ENCODE results near the gene SPIRE1.

The SPIRE1 gene

DNA sequence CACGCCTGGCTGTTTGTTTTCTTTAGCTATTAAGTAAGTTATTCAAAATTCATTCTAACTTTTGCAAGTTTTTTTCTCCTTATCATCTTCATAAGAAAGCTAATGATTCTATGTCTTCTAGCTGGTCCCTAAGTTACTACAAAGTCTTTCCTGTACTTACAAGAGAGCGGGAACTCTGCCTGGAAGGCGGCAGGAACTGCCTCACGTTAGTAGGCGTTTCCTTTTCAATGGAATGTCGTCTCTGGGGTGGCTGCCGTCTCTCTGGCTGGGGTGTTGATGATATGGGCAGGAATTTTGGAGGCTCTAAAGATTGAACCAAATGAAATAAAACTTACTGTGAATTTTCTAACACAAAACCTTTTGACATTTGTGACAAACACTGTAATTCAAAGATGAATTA lies 194.7 kb downstream of the SPIRE1 start:
- no peak overlapping the region for H4K8ac ChIP-seq (ENCODE audit: low read length)
- no peak overlapping the region for H2BK15ac ChIP-seq (ENCODE audit: low read depth, poor library complexity, severe bottlenecking)
- peaks cover 2% of the 10 kb centered on the region for H3K4me1 ChIP-seq (ENCODE audit: control insufficient read depth, insufficient read depth, low read depth, low read length)
- H2AK5ac ChIP-seq (ENCODE audit: low read length, severe bottlenecking), result no peak overlapping the region
- H3K14ac ChIP-seq (ENCODE audit: low read length in 2 of 2), result no peak overlapping the region
- H3K4ac ChIP-seq (ENCODE audit: low read depth in 1 of 2, low read length in 2 of 2), result no peak overlapping the region
- no peak overlapping the region for H3K18ac ChIP-seq (ENCODE audit: low read depth in 1 of 2, low read length in 2 of 2)
- H3K4me2 ChIP-seq (ENCODE audit: low read length, poor library complexity, severe bottlenecking), result no peak overlapping the region
- H2BK12ac ChIP-seq (ENCODE audit: low read length in 2 of 2), result no peak overlapping the region
- no peak overlapping the region for H2BK120ac ChIP-seq (ENCODE audit: low read depth, low read length)
- no peak overlapping the region for H3K27ac ChIP-seq (ENCODE audit: low read length, poor library complexity, severe bottlenecking)
- H3K9me3 ChIP-seq (ENCODE audit: control insufficient read depth, low read length), result no peaks in the 10 kb centered on the region
- no peak overlapping the region for H2AFZ ChIP-seq (ENCODE audit: low read depth, low read length)
- H3K36me3 ChIP-seq (ENCODE audit: control insufficient read depth in 1 of 2, insufficient read depth in 2 of 2, low read depth in 1 of 2, low read length in 2 of 2), result peaks cover 32 to 66% of the 10 kb centered on the region in 2 experiments
- H3K23ac ChIP-seq (ENCODE audit: low read length in 2 of 2), result no peak overlapping the region
- DNase-seq, result no peak
- no peak overlapping the region for H3K4me3 ChIP-seq (ENCODE audit: insufficient read depth in 1 of 2, low read depth in 1 of 2, low read length in 2 of 2)
- no peak overlapping the region for H4K91ac ChIP-seq (ENCODE audit: low read length)
- H2BK5ac ChIP-seq (ENCODE audit: low read depth, low read length, poor library complexity, severe bottlenecking), result no peak overlapping the region
- H3K9ac ChIP-seq (ENCODE audit: low read length), result no peak overlapping the region
- WGBS, result 76% methylated on average over 6 of the region's 7 CpGs
- H3K79me1 ChIP-seq (replicated peaks; ENCODE audit: low read length, poor library complexity, severe bottlenecking), result peaks cover 3% of the 10 kb centered on the region
- no peaks in the 10 kb centered on the region for H3K27me3 ChIP-seq (ENCODE audit: control insufficient read depth in 1 of 2, insufficient read depth in 1 of 2, low read length in 2 of 2)

DNA sequence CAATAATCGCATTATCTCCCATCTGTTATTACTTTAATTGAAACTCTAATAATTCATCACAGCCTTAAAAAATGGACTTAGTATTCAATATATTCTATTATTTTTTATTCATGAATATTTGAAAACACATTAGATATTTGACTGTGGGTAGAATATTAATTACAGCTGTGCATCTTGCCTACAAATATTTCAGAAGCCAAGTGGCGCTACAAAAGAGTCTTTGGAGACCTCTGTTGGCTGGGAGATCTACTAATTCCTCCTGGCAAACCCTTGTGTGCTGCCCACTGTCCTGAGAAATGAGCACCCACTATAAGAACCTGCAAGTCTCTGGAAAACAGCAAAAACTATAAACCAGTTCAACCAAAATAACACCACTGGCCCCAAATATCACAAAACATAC lies 195.7 kb downstream of the SPIRE1 start:
- Histone ChIP-seq H3K27ac (ENCODE audit: low read length, poor library complexity, severe bottlenecking) (no peak overlapping the region), H3K4me1 (ENCODE audit: control insufficient read depth, insufficient read depth, low read depth, low read length) (peaks cover 2% of the 10 kb centered on the region), H3K27me3 (ENCODE audit: control insufficient read depth in 1 of 2, insufficient read depth in 1 of 2, low read length in 2 of 2) (no peaks in the 10 kb centered on the region), H3K14ac (ENCODE audit: low read length in 2 of 2) (no peak overlapping the region), H2BK120ac (ENCODE audit: low read depth, low read length) (no peak overlapping the region), H3K23ac (ENCODE audit: low read length in 2 of 2) (no peak overlapping the region), H2AK5ac (ENCODE audit: low read length, severe bottlenecking) (no peak overlapping the region), H3K4me3 (ENCODE audit: insufficient read depth in 1 of 2, low read depth in 1 of 2, low read length in 2 of 2) (no peak overlapping the region), H3K4me2 (ENCODE audit: low read length, poor library complexity, severe bottlenecking) (no peak overlapping the region), H2BK5ac (ENCODE audit: low read depth, low read length, poor library complexity, severe bottlenecking) (no peak overlapping the region), H3K79me1 (replicated peaks; ENCODE audit: low read length, poor library complexity, severe bottlenecking) (peaks cover 5% of the 10 kb centered on the region), H3K18ac (ENCODE audit: low read depth in 1 of 2, low read length in 2 of 2) (no peak overlapping the region), H4K91ac (ENCODE audit: low read length) (no peak overlapping the region), H3K4ac (ENCODE audit: low read depth in 1 of 2, low read length in 2 of 2) (no peak overlapping the region), H2BK15ac (ENCODE audit: low read depth, poor library complexity, severe bottlenecking) (no peak overlapping the region), H2AFZ (ENCODE audit: low read depth, low read length) (no peak overlapping the region), H3K9me3 (ENCODE audit: control insufficient read depth, low read length) (no peaks in the 10 kb centered on the region), H3K36me3 (ENCODE audit: control insufficient read depth in 1 of 2, insufficient read depth in 2 of 2, low read depth in 1 of 2, low read length in 2 of 2) (peaks cover 34 to 65% of the 10 kb centered on the region in 2 experiments), H4K8ac (ENCODE audit: low read length) (no peak overlapping the region), H2BK12ac (ENCODE audit: low read length in 2 of 2) (no peak overlapping the region), H3K9ac (ENCODE audit: low read length) (no peak overlapping the region)
- no peak for DNase-seq
- WGBS, result 100% methylated on average over 1 of the region's 2 CpGs

DNA sequence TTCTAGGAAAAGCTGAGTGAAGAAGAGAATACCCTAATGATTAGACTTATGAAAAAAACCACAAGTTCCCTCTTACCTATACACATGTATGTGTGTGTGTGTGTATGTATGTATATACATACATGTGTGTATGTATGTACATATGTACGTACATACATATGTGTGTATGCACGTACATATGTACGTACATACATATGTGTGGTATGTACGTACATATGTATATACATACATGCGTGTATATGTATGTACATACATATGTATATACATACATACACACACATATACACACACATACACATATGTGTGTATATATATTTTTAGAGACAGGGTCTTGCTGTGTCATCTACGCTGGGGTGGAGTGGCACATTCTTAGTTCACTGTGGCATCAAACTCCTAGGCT lies 196.6 kb downstream of the SPIRE1 start:
- 100% methylated on average over 1 of the region's 6 CpGs for WGBS
- no peak overlapping the region for H3K4me3 ChIP-seq (ENCODE audit: insufficient read depth in 1 of 2, low read depth in 1 of 2, low read length in 2 of 2)
- H2BK15ac ChIP-seq (ENCODE audit: low read depth, poor library complexity, severe bottlenecking), result no peak overlapping the region
- H3K9me3 ChIP-seq (ENCODE audit: control insufficient read depth, low read length), result no peaks in the 10 kb centered on the region
- no peak overlapping the region for H4K8ac ChIP-seq (ENCODE audit: low read length)
- no peak overlapping the region for H2AFZ ChIP-seq (ENCODE audit: low read depth, low read length)
- no peak overlapping the region for H3K23ac ChIP-seq (ENCODE audit: low read length in 2 of 2)
- H4K91ac ChIP-seq (ENCODE audit: low read length), result no peak overlapping the region
- H2BK120ac ChIP-seq (ENCODE audit: low read depth, low read length), result no peak overlapping the region
- H3K79me1 ChIP-seq (replicated peaks; ENCODE audit: low read length, poor library complexity, severe bottlenecking), result peaks cover 5% of the 10 kb centered on the region
- peaks cover 2% of the 10 kb centered on the region for H3K4me1 ChIP-seq (ENCODE audit: control insufficient read depth, insufficient read depth, low read depth, low read length)
- no peak overlapping the region for H3K18ac ChIP-seq (ENCODE audit: low read depth in 1 of 2, low read length in 2 of 2)
- H2AK5ac ChIP-seq (ENCODE audit: low read length, severe bottlenecking), result no peak overlapping the region
- peaks cover 38 to 67% of the 10 kb centered on the region in 2 experiments for H3K36me3 ChIP-seq (ENCODE audit: control insufficient read depth in 1 of 2, insufficient read depth in 2 of 2, low read depth in 1 of 2, low read length in 2 of 2)
- H3K27ac ChIP-seq (ENCODE audit: low read length, poor library complexity, severe bottlenecking), result no peak overlapping the region
- no peak overlapping the region for H2BK5ac ChIP-seq (ENCODE audit: low read depth, low read length, poor library complexity, severe bottlenecking)
- DNase-seq, result no peak
- no peak overlapping the region for H3K9ac ChIP-seq (ENCODE audit: low read length)
- H3K4me2 ChIP-seq (ENCODE audit: low read length, poor library complexity, severe bottlenecking), result no peak overlapping the region
- no peak overlapping the region for H3K4ac ChIP-seq (ENCODE audit: low read depth in 1 of 2, low read length in 2 of 2)
- no peak overlapping the region for H2BK12ac ChIP-seq (ENCODE audit: low read length in 2 of 2)
- no peak overlapping the region for H3K14ac ChIP-seq (ENCODE audit: low read length in 2 of 2)
- H3K27me3 ChIP-seq (ENCODE audit: control insufficient read depth in 1 of 2, insufficient read depth in 1 of 2, low read length in 2 of 2), result no peaks in the 10 kb centered on the region

DNA sequence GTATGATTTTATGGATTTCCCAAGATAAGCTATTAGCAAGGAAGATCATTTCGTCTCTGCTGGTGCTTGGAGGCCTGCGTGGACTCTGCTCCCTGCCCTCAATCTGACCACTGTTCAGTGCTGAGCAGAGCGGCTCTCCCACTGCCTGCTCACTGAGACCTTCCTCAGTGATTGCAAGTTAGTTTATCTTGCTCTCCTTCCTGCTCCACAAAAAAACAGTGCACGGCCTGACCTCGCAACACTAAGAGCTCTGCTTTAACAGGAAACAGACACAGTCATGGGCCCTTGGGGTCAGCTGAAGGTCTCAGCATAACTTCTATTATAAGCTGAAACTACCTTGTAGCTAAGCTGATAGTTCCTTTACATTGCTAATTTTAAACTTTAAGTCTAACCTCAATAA lies 197.0 kb downstream of the SPIRE1 start:
- Histone ChIP-seq H3K27me3 (ENCODE audit: control insufficient read depth in 1 of 2, insufficient read depth in 1 of 2, low read length in 2 of 2) (no peaks in the 10 kb centered on the region), H2AK5ac (ENCODE audit: low read length, severe bottlenecking) (no peak overlapping the region), H3K23ac (ENCODE audit: low read length in 2 of 2) (no peak overlapping the region), H3K36me3 (ENCODE audit: control insufficient read depth in 1 of 2, insufficient read depth in 2 of 2, low read depth in 1 of 2, low read length in 2 of 2) (peaks cover 38 to 70% of the 10 kb centered on the region in 2 experiments), H3K9ac (ENCODE audit: low read length) (no peak overlapping the region), H2BK120ac (ENCODE audit: low read depth, low read length) (no peak overlapping the region), H3K18ac (ENCODE audit: low read depth in 1 of 2, low read length in 2 of 2) (no peak overlapping the region), H3K4me2 (ENCODE audit: low read length, poor library complexity, severe bottlenecking) (no peak overlapping the region), H2AFZ (ENCODE audit: low read depth, low read length) (no peak overlapping the region), H3K4ac (ENCODE audit: low read depth in 1 of 2, low read length in 2 of 2) (no peak overlapping the region), H2BK12ac (ENCODE audit: low read length in 2 of 2) (no peak overlapping the region), H3K27ac (ENCODE audit: low read length, poor library complexity, severe bottlenecking) (no peak overlapping the region), H4K8ac (ENCODE audit: low read length) (no peak overlapping the region), H3K4me3 (ENCODE audit: insufficient read depth in 1 of 2, low read depth in 1 of 2, low read length in 2 of 2) (no peak overlapping the region), H2BK15ac (ENCODE audit: low read depth, poor library complexity, severe bottlenecking) (no peak overlapping the region), H3K79me1 (replicated peaks; ENCODE audit: low read length, poor library complexity, severe bottlenecking) (peaks cover 5% of the 10 kb centered on the region), H3K4me1 (ENCODE audit: control insufficient read depth, insufficient read depth, low read depth, low read length) (peaks cover 2% of the 10 kb centered on the region), H3K14ac (ENCODE audit: low read length in 2 of 2) (no peak overlapping the region), H4K91ac (ENCODE audit: low read length) (no peak overlapping the region), H3K9me3 (ENCODE audit: control insufficient read depth, low read length) (no peaks in the 10 kb centered on the region), H2BK5ac (ENCODE audit: low read depth, low read length, poor library complexity, severe bottlenecking) (no peak overlapping the region)
- DNase-seq, result peak; percentile 61
- WGBS, result 14% methylated on average over 5 of the region's 5 CpGs
